OCI-LY3 (cell line): ENCODE data around the gene PPM1B.
"Not testable (repeated sequence)": the region's sequence is repeated elsewhere in the genome, so short reads cannot be mapped to it uniquely, and the experiment has no call there.

Source experiments
- H2AFZ ChIP-seq: fragments of 200-600, 300-600 bp; shearing (Covaris generic); 2 replicates; pipeline ENCODE4 v1.6.0; 2014; ENCODE audit warnings: antibody characterized with exemption, low read depth, low read length
- H3K27ac ChIP-seq: fragments of 200-600, 300-600 bp; sonication (generic); 2 replicates; pipeline ENCODE4 v1.5.1; 2014; ENCODE audit warnings: mild to moderate bottlenecking, low read length, moderate library complexity, mixed read lengths
- H3K27me3 ChIP-seq: fragments of 200-600, 300-600 bp; sonication (generic); 2 replicates; pipeline ENCODE4 v1.6.1; 2014; ENCODE audit warnings: low read depth, low read length, mixed read lengths
- H3K36me3 ChIP-seq: fragments of 200-600, 300-600 bp; sonication (generic); replicated peaks from 2 replicates; pipeline ENCODE3; 2014; ENCODE audit warnings: low read depth, low read length, mixed read lengths
- H3K4me1 ChIP-seq: fragments of 300-600, 200-600 bp; sonication (generic); 2 replicates; pipeline ENCODE4 v1.6.1; 2014; ENCODE audit warnings: low read length, mixed read lengths
- H3K4me2 ChIP-seq: fragments of 200-600, 300-600 bp; sonication (generic); 2 replicates; pipeline ENCODE4 v1.6.1; 2014; ENCODE audit warnings: low read length, mixed read lengths
- H3K4me3 ChIP-seq: fragments of 300-600, 200-600 bp; sonication (generic); 2 replicates; pipeline ENCODE4 v1.5.1; 2014; ENCODE audit warnings: antibody characterized with exemption, mild to moderate bottlenecking, low read length, moderate library complexity
- H3K79me2 ChIP-seq: fragments of 300-600, 200-600 bp; shearing (Covaris generic); 2 replicates; pipeline ENCODE4 v1.6.1; 2014; ENCODE audit warnings: mild to moderate bottlenecking, low read length, mixed read lengths
- H3K9ac ChIP-seq: fragments of 300-600, 200-600 bp; shearing (Covaris generic); 2 replicates; pipeline ENCODE4 v1.6.0; 2014; ENCODE audit warnings: mild to moderate bottlenecking, low read length, moderate library complexity
- H3K9me3 ChIP-seq: fragments of 200-600, 300-600 bp; shearing (Covaris generic); 2 replicates; pipeline ENCODE4 v1.6.1; 2014; ENCODE audit warnings: low read length, mixed read lengths; ENCODE audit not compliant: insufficient read depth
- H4K20me1 ChIP-seq: fragments of 200-600, 300-600 bp; sonication (generic); 2 replicates; pipeline ENCODE4 v1.6.1; 2016; ENCODE audit warnings: low read length, mixed read lengths; ENCODE audit not compliant: insufficient read depth
- EZH2phosphoT487 ChIP-seq: fragments of 200-600 bp; shearing (Covaris generic); IDR thresholded peaks from 2 replicates; pipeline ENCODE4 v1.6.1; 2018; ENCODE audit warnings: antibody characterized with exemption, mixed run types, low read depth
- TF ChIP-seq, protein P1 (sequence below): fragments of 200-600, 300-600 bp; sonication (generic); IDR thresholded peaks from 2 replicates; pipeline ENCODE4 v1.5.1; 2014; ENCODE audit warnings: antibody characterized with exemption, low read length, low read depth

Gene PPM1B

DNA sequence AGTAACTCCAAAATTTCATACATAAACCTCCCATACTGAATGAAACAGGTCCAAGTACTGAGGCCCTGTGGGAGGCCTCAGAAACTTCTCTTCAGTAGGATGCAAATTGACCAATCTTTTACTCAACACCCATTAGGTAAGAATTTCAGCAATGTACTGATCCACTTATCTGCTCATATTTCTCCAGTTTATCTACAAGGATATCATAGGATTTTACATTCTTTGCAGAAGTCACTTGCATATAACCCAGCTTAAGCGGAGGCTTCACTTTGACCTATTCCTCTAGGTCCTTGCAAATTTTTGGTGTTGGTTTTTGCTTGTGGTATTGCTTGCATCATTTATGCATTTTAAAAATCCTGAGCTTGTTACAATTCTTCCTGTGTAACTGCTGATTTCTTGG lies 77.8 kb downstream of the PPM1B start:
- H3K4me3 ChIP-seq, result no peak overlapping the region
- peaks cover 5% of the 10 kb centered on the region; the same call in 1 of the 2 replicates for H3K27me3 ChIP-seq
- H3K79me2 ChIP-seq, result no peaks in the 10 kb centered on the region
- no peaks in the 10 kb centered on the region for H3K36me3 ChIP-seq
- H3K4me1 ChIP-seq, result peaks cover 12% of the 10 kb centered on the region
- no peak overlapping the region for H3K27ac ChIP-seq
- H3K4me2 ChIP-seq, result no peak overlapping the region
- H2AFZ ChIP-seq, result no peak overlapping the region
- TF ChIP-seq, protein P1, sequence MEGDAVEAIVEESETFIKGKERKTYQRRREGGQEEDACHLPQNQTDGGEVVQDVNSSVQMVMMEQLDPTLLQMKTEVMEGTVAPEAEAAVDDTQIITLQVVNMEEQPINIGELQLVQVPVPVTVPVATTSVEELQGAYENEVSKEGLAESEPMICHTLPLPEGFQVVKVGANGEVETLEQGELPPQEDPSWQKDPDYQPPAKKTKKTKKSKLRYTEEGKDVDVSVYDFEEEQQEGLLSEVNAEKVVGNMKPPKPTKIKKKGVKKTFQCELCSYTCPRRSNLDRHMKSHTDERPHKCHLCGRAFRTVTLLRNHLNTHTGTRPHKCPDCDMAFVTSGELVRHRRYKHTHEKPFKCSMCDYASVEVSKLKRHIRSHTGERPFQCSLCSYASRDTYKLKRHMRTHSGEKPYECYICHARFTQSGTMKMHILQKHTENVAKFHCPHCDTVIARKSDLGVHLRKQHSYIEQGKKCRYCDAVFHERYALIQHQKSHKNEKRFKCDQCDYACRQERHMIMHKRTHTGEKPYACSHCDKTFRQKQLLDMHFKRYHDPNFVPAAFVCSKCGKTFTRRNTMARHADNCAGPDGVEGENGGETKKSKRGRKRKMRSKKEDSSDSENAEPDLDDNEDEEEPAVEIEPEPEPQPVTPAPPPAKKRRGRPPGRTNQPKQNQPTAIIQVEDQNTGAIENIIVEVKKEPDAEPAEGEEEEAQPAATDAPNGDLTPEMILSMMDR, result no peak
- TF ChIP-seq EZH2phosphoT487, result no peak
- H4K20me1 ChIP-seq, result no peaks in the 10 kb centered on the region
- H3K9ac ChIP-seq, result no peak overlapping the region
- no peaks in the 10 kb centered on the region for H3K9me3 ChIP-seq

DNA sequence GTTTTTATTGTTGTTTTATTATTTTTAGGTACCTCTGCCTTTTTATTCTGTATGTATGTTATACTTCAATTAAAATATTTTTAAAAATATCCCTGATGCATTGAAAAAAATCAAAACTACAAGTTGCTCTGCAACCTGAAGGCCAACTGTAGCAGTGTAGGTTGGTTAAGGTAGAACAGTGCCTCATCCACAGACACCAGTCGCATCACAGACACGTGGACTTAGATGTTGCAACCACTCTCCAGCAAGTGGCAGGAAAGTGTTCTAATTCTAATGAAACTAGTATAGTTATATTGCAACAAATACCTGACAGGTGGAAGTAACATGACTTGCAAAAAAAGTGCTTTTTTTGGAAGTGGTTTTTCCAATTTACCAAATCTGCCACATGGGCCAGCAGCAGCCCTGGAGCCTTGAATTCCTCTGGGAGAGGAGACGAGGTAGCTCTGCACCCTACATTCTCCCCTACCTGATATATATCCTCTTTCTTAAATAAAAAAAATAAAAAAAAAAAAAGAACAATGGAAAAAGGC lies 78.2 kb downstream of the PPM1B start:
- Histone ChIP-seq H2AFZ (no peak overlapping the region), H3K36me3 (no peaks in the 10 kb centered on the region), H3K4me2 (no peak overlapping the region), H3K27ac (no peak overlapping the region), H3K27me3 (peaks cover 5% of the 10 kb centered on the region; the same call in 1 of the 2 replicates), H3K9me3 (no peaks in the 10 kb centered on the region), H3K4me3 (no peak overlapping the region), H3K4me1 (peaks cover 12% of the 10 kb centered on the region), H4K20me1 (no peaks in the 10 kb centered on the region), H3K9ac (no peak overlapping the region), H3K79me2 (no peaks in the 10 kb centered on the region)
- no peak for TF ChIP-seq EZH2phosphoT487
- TF ChIP-seq, protein P1, result no peak

DNA sequence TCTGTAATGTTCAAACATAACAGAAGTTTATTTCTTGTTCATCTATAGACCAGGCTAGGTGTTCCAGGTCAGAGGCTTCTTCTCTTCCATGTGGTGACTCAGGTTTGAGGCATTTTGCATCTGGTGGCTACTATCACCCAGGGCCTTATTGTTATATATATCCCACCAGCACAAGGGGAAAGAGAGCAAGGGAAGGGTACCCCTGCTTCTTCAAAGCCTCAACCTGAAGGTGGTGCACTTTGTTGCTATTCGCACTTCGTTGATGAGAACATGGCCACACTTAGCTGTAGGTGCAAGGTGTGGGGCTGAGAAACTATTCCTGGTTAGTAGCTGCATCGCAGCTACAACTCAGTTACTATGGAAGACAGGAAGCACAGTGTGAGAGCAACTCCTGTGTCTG lies 79.2 kb downstream of the PPM1B start:
- Histone ChIP-seq H3K4me3 (no peak overlapping the region), H3K36me3 (no peaks in the 10 kb centered on the region), H3K9me3 (peaks cover 8% of the 10 kb centered on the region; the same call in 1 of the 2 replicates), H4K20me1 (no peaks in the 10 kb centered on the region), H3K9ac (no peak overlapping the region), H3K27me3 (peaks cover 5% of the 10 kb centered on the region; the same call in 1 of the 2 replicates), H3K4me1 (peaks cover 12% of the 10 kb centered on the region), H3K4me2 (no peak overlapping the region), H2AFZ (no peak overlapping the region), H3K79me2 (no peaks in the 10 kb centered on the region), H3K27ac (no peak overlapping the region)
- TF ChIP-seq, protein P1, result no peak
- no peak for TF ChIP-seq EZH2phosphoT487

DNA sequence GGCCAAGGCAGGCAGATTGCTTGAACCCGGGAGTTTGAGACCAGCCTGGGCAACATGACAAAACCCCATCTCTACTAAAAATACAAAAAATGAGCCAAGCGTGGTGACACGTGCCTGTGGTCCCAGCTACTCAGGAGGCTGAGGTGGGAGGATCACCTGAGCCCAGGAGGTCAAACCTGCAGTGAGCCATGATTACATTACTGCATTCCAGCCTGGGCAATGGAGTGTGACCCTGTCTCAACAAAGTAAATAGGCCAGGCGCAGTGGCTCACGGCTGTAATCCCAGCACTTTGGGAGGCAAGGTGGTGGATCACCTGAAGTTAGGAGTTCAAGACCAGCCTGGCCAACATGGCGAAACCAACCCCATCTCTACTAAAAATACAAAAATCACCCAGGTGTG lies 80.6 kb downstream of the PPM1B start:
- H4K20me1 ChIP-seq, H2AFZ ChIP-seq, H3K79me2 ChIP-seq, H3K9ac ChIP-seq, H3K27ac ChIP-seq, H3K4me2 ChIP-seq, H3K36me3 ChIP-seq, H3K27me3 ChIP-seq, H3K4me3 ChIP-seq: not testable (repeated sequence)
- Histone ChIP-seq H3K9me3 (peaks cover 11% of the 10 kb centered on the region; the same call in 1 of the 2 replicates), H3K4me1 (peaks cover 11% of the 10 kb centered on the region)
